HK-2 (cell line): ENCODE measurements around the gene IGSF22.
"Not testable (repeated sequence)": the region's sequence is repeated elsewhere in the genome, so short reads cannot be mapped to it uniquely, and the experiment has no call there.

Experiments used
- DNase-seq: peaks from one replicate; pipeline ENCODE4 v3.0.0-alpha.2; 2018; ENCODE audit not compliant: unreplicated experiment

The IGSF22 gene

GRCh38 chr11:18691467-18692140 lies 34.4 kb downstream of the IGSF22 start:
- not testable (repeated sequence) for DNase-seq

- DNase-seq = no peak
Measured at GRCh38 chr11:18684267-18684666, 41.7 kb downstream of the IGSF22 start.

- no peak for DNase-seq
Measured at GRCh38 chr11:18682466-18682865, 43.5 kb downstream of the IGSF22 start.

- DNase-seq = not testable (repeated sequence)
Measured at GRCh38 chr11:18681949-18682348, 44.0 kb downstream of the IGSF22 start.

GRCh38 chr11:18677560-18677959 lies 48.4 kb downstream of the IGSF22 start:
- no peak for DNase-seq

GRCh38 chr11:18676803-18677202 lies 49.2 kb downstream of the IGSF22 start:
- no peak for DNase-seq

GRCh38 chr11:18672209-18672608 lies 53.8 kb downstream of the IGSF22 start:
- not testable (repeated sequence) for DNase-seq

- no peak for DNase-seq
Measured at GRCh38 chr11:18671246-18671645, 54.7 kb downstream of the IGSF22 start.

- no peak for DNase-seq
Measured at GRCh38 chr11:18669711-18670110, 56.3 kb downstream of the IGSF22 start.

- no peak for DNase-seq
Measured at GRCh38 chr11:18669219-18669596, 56.8 kb downstream of the IGSF22 start.

GRCh38 chr11:18668131-18668530 lies 57.9 kb downstream of the IGSF22 start:
- no peak for DNase-seq

GRCh38 chr11:18665353-18665872 lies 60.6 kb downstream of the IGSF22 start:
- DNase-seq = not testable (repeated sequence)

GRCh38 chr11:18657673-18658072 lies 68.3 kb downstream of the IGSF22 start:
- no peak for DNase-seq
